T-helper 1 cell treated with Interleukin-12 subunit alpha and Interleukin-12 subunit beta and Interleukin-4 antibody, amounts not matched to agents 30 μg/mL and 1 μg/mL, for 36 hours (primary cell): ENCODE results near the gene UAP1.

ENCODE experiments used
- H3K27ac Mint-ChIP-seq: one replicate; pipeline ENCODE4 v1.8.0; 2021; ENCODE audit warnings: mild to moderate bottlenecking, mixed read lengths
- H3K27me3 Mint-ChIP-seq: one replicate; pipeline ENCODE4 v1.8.0; 2021; ENCODE audit warnings: low read depth, mixed read lengths
- H3K36me3 Mint-ChIP-seq: one replicate; pipeline ENCODE4 v1.8.0; 2021; ENCODE audit warnings: low read depth, mixed read lengths
- H3K4me1 Mint-ChIP-seq: one replicate; pipeline ENCODE4 v1.8.0; 2021; ENCODE audit warnings: low read depth, mixed read lengths
- H3K4me3 Mint-ChIP-seq: one replicate; pipeline ENCODE4 v1.8.0; 2021; ENCODE audit warnings: mild to moderate bottlenecking, moderate library complexity, mixed read lengths
- H3K9me3 Mint-ChIP-seq: one replicate; pipeline ENCODE4 v1.8.0; 2021; ENCODE audit warnings: mixed read lengths

UAP1 gene

GRCh38 chr1:162639718-162640117 is 78.2 kb downstream of the UAP1 start:
- Mint-ChIP-seq H3K27ac (no peak overlapping the region), H3K4me1 (no peaks in the 10 kb centered on the region), H3K27me3 (peaks cover 11% of the 10 kb centered on the region), H3K36me3 (no peaks in the 10 kb centered on the region), H3K4me3 (no peak overlapping the region), H3K9me3 (no peaks in the 10 kb centered on the region)

- no peak overlapping the region for H3K4me3 Mint-ChIP-seq
- no peaks in the 10 kb centered on the region for H3K4me1 Mint-ChIP-seq
- no peaks in the 10 kb centered on the region for H3K36me3 Mint-ChIP-seq
These were observed 79.6 kb downstream of the UAP1 start for GRCh38 chr1:162641114-162641513.

DNA sequence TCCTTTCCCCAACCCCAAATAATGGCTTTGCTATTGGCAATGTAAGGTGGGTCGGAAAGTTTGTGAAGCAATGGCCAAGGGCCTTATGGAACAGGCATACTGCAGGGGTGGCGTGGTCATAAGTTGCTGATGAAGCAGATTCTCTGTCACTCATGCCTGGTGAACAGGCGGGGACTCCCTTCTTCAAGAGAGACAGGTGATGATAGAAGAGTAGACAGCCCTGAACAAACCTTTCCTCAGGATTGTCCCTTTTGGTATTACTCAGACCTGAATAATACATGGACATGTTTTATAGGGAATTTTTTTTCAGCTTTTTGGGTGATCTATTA is 83.4 kb downstream of the UAP1 start:
- Mint-ChIP-seq H3K36me3 (no peaks in the 10 kb centered on the region), H3K4me1 (no peaks in the 10 kb centered on the region), H3K9me3 (no peaks in the 10 kb centered on the region), H3K27ac (no peak overlapping the region), H3K27me3 (peaks cover 6% of the 10 kb centered on the region), H3K4me3 (no peak overlapping the region)

More at GRCh38 chr1:162641114-162641513, 79.6 kb downstream of the UAP1 start:
- Mint-ChIP-seq H3K9me3 (no peaks in the 10 kb centered on the region), H3K27ac (no peak overlapping the region), H3K27me3 (peaks cover 11% of the 10 kb centered on the region)

- H3K36me3 Mint-ChIP-seq: no peaks in the 10 kb centered on the region
- H3K9me3 Mint-ChIP-seq: no peaks in the 10 kb centered on the region
- H3K27me3 Mint-ChIP-seq: peaks cover 6% of the 10 kb centered on the region
- no peak overlapping the region for H3K4me3 Mint-ChIP-seq
- H3K4me1 Mint-ChIP-seq: no peaks in the 10 kb centered on the region
- no peak overlapping the region for H3K27ac Mint-ChIP-seq
These were observed 84.1 kb downstream of the UAP1 start for GRCh38 chr1:162645666-162646065.

DNA sequence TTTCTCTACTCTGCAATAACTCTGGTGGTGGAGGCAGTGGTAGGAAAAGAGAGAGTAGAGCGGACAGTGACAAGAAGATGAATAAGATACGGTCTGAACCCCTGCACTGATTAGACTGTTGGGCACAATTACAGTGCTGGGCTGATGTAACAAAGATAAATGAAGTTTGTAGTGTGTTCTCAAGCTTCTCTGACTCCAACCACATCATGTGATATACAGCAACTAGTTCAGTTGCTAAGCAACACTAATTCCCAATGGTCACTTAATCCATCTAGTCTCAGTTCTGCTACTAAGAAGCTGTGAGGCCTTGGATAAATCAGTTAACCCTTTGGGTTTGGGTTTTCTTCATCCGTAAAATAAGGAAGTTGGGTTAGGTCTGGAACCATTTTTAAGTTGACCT is 88.1 kb downstream of the UAP1 start:
- Mint-ChIP-seq H3K27me3 (peaks cover 4% of the 10 kb centered on the region), H3K4me1 (no peaks in the 10 kb centered on the region), H3K4me3 (no peak overlapping the region), H3K9me3 (no peaks in the 10 kb centered on the region), H3K27ac (no peak overlapping the region), H3K36me3 (no peaks in the 10 kb centered on the region)
